Muscle layer of colon (tissue), 2 donors: ENCODE data around the gene ZFYVE9.
A peak's percentile ranks its signal among the peaks of the same experiment; 100 is the strongest.

Experiments used
- H3K27ac ChIP-seq: one replicate; pipeline ENCODE4 v1.7.0; 2013; ENCODE audit warnings: low read depth, mild to moderate bottlenecking, low read length, moderate library complexity
- H3K27me3 ChIP-seq, 2 donors: one replicate each; pipeline ENCODE4 v1.7.0; 2013; ENCODE audit warnings: low read length in 2 of 2, mild to moderate bottlenecking in 2 of 2; ENCODE audit not compliant: insufficient read depth in 2 of 2, control insufficient read depth in 1 of 2
- H3K36me3 ChIP-seq: one replicate; pipeline ENCODE4 v1.7.0; 2013; ENCODE audit warnings: mild to moderate bottlenecking, low read length; ENCODE audit not compliant: insufficient read depth
- H3K4me1 ChIP-seq: one replicate; pipeline ENCODE4 v1.7.0; 2013; ENCODE audit warnings: mild to moderate bottlenecking, low read length; ENCODE audit not compliant: insufficient read depth
- H3K4me3 ChIP-seq, 2 donors: one replicate each; pipeline ENCODE4 v1.7.0; 2013; ENCODE audit warnings: low read length in 2 of 2, low read depth in 1 of 2, mild to moderate bottlenecking in 1 of 2, moderate library complexity in 1 of 2
- H3K9ac ChIP-seq: one replicate; pipeline ENCODE4 v1.7.0; 2013; ENCODE audit warnings: low read length
- H3K9me3 ChIP-seq: one replicate; pipeline ENCODE4 v1.7.0; 2013; ENCODE audit warnings: mild to moderate bottlenecking, low read length
- donor health status: abdominal sarcoma.
- donor health status: Adenocarcinoma of cecum.

ZFYVE9 gene

DNA sequence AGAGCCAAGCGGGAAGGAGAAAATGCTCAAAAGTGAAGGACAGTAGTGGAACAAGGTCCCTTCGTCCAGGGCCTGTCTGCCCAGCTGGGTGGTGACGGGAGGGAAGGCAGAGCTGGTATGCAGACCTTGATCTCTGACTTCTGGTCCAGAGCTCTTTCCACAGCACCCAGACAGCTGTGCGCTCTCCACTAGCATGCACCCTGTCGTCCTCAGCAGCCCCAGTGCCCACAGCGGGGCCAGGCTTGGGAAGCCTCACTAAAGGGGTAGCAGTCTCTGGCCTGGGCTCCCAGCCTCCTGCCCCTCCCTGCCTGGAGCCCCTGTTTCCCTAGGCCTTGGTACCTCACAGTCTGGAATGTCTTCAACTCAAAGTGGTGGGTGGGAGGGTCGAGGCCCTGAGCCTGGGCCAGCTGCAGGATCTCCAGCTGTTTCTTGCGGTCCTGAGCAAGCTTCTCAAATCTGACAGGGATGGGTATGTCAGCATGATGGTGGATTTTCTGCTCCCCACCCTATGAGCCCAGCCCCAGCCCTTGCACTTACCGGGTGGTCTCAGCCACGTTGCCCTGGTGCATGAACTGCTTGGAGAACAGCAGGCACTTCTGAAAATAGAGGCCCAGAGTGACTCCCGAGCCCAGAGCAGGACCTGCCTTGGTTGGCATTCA, 214.1 kb downstream of the ZFYVE9 start:
- H3K36me3 ChIP-seq = peaks cover 85% of the 10 kb centered on the region
- H3K27me3 ChIP-seq = no peaks in the 10 kb centered on the region

DNA sequence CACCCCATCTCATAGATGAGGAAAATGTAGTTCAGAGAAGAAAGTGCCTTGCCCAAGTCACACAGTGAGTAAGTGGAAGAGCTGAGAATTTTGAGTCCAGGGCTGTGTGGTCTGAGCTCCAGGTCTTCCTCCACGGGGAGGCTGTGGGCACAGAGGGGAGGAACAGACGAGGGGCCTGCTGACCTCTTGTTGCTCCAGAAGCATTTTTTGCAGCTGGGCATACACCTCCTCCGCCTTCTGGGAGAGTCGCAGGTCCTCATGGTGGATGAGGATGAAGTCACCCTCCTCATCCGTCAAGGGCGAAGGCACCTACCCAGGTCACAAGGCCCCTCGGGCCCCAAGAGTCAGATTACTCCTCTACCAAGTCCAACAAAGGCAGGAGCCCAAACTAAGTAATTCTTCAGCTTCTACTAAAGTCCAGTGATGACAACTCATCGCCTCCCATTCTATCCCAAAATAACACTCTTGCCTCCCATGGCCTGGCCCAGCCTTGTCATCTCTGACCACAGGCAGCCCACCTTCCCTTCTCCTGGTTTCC, 215.0 kb downstream of the ZFYVE9 start:
- Histone ChIP-seq H3K36me3 (peaks cover 93% of the 10 kb centered on the region), H3K27ac (no peak overlapping the region), H3K9ac (no peak overlapping the region), H3K9me3 (no peaks in the 10 kb centered on the region), H3K4me1 (no peaks in the 10 kb centered on the region), H3K27me3 (no peaks in the 10 kb centered on the region), H3K4me3 (no peak overlapping the region)

More for the DNA sequence above, 214.1 kb downstream of the ZFYVE9 start:
- Histone ChIP-seq H3K27ac (no peak overlapping the region), H3K9me3 (no peaks in the 10 kb centered on the region), H3K9ac (no peak overlapping the region), H3K4me3 (no peak overlapping the region), H3K4me1 (no peaks in the 10 kb centered on the region)

DNA sequence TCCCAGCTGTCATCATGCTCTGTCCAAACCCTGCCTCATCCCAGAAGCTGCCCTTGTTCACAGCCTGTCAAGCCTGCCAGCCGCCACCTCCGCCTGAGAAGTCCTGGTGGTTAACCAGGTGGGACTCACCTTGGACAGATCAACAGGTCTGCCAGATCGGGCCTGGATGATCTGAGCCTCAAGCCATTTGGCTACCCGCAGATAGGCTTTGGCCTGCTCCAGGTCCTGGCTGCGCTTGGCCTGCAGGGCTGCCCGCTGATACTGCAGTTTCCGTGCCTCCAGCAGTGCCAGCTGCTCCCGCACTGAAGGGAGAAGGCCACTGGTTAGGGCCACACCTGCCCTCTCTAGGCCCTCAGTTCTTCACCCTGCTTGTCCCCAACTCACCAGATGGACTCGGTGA, 215.5 kb downstream of the ZFYVE9 start:
- H3K9me3 ChIP-seq = no peaks in the 10 kb centered on the region
- H3K27me3 ChIP-seq = no peaks in the 10 kb centered on the region
- no peaks in the 10 kb centered on the region for H3K4me1 ChIP-seq
- peaks cover 98% of the 10 kb centered on the region for H3K36me3 ChIP-seq
- no peak overlapping the region for H3K4me3 ChIP-seq
- no peak overlapping the region for H3K27ac ChIP-seq
- H3K9ac ChIP-seq = no peak overlapping the region

DNA sequence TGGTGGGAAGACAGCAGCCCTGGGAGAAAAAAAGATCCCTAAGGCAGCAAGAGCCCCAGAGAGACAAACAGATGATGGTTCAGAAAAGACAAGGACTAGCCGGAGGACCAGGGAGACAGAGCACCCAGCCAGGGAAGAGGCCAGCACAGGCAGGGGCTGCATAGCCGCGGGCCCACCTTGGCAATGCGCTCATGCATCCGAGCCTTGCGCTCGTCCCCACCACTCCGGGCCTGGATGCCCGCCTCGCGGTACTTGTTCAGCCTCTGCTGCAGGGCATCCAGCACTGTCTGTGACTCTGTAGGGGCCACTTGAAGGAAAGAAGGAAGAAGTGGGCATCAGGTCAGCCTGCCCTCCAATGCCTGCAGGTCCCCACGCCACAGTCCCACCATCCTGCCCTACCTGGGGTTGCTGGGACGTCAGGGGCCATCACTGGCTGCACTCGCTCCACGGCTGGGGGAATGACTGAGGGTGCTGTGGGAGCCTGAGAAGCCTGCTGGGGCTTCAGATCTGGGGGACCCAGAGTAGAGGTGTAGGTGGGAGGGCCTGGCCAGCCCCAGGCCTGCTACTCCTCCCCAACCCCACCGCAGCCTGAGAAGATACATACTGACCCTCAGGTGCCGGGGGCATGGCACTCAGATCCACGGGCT, 217.1 kb downstream of the ZFYVE9 start:
- Histone ChIP-seq H3K27ac (no peak overlapping the region), H3K4me1 (no peaks in the 10 kb centered on the region), H3K9ac (no peak overlapping the region), H3K36me3 (peaks cover 89% of the 10 kb centered on the region), H3K4me3 (no peak overlapping the region), H3K27me3 (no peaks in the 10 kb centered on the region), H3K9me3 (no peaks in the 10 kb centered on the region)

DNA sequence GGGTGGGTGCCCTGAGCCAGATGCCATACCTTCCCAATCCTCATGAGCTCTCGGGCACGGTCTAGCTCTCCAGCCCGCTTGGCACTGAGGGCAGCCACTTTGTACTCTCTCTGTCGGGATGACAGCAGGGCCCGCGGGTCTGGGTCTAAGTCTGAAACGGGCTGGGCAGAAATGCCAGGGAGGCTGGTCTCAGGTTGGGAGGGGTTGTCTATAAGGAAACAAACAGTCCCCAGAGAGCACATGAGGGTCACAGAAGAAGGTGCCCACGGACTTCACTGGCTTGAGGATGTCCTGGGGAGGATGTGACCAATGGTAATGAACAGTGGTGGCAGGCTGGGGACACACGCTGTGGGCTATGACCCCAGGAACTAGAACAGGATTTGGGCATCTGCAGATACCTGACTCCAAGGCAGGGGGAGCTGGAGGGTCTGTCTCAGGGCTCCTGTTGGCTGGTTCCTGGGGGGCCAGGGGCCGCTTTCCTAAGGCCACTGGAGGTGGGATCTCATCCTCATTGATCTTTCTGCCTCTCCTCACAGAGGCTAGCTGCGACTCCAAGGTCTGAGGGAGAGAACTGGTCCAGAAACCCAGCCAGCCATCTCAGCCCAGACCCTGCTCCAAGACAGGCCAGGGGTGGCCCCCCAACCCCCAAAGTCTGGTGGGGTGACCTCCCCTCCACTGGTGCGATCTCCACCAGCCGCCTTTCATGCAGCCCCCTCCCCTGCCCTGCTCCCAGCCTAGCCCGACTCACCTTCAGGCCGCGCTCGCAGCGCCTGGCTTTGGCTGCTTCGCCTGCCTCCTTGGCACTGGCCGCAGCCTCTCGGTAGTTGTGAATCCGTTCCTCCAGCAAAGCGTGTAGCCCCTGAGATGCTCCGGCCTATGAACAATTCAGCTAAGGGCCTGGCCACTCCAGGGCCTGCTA, 218.0 kb downstream of the ZFYVE9 start:
- H3K4me3 ChIP-seq = no peak overlapping the region
- no peaks in the 10 kb centered on the region for H3K9me3 ChIP-seq
- no peak overlapping the region for H3K27ac ChIP-seq
- peaks cover 8% of the 10 kb centered on the region for H3K4me1 ChIP-seq
- no peaks in the 10 kb centered on the region for H3K27me3 ChIP-seq
- peaks cover 80% of the 10 kb centered on the region for H3K36me3 ChIP-seq
- no peak overlapping the region for H3K9ac ChIP-seq

DNA sequence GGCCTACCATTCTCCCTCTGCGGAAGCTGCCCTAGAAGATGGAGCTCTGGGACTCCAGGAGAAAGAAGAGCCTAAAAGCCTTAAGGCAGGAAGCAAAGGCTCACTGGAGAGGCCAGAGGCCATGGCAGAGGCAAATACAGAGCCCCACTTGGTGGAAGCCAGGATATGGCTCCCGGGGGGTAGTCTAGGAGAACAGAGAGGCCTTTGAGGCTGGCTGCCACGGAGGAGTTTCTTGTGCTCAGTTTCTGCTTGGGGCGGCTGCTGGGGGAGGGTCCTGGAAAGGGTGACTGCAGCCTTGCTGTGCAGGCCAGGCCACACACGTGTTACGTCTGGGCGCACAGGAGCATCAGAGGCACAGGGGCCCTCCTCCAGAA, 218.7 kb downstream of the ZFYVE9 start:
- Histone ChIP-seq H3K9me3 (no peaks in the 10 kb centered on the region), H3K9ac (no peak overlapping the region), H3K27me3 (no peaks in the 10 kb centered on the region), H3K27ac (no peak overlapping the region), H3K36me3 (peaks cover 73% of the 10 kb centered on the region), H3K4me3 (no peak overlapping the region), H3K4me1 (peaks cover 13% of the 10 kb centered on the region)

DNA sequence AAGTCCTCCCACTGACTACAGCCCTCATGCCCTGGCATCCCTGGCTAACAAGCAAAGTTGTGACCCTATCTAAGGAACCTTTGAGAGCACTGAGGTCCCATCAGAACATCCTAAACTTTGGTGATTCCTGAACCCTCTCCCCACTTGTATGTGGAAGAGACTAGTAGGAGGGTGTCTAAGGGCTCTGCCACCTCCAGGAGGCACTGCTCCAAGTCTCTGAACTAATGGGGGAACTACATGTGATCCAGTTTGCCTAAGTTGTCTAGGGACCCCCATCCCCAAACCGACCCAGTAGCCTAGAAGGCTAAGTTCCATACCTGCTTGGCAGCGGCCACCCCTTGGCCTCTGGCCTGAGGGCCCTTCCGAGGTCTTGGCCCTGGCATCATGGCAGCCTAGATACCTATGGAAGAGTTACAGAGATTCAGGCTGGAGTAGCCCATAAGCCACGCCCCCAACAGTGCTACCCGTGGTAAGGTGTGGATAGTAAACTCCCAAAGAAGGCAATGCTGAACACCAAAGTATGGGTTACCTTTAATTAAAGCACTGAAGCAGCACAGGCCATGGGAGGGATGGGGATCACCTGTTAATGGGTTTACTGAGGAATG, 222.4 kb downstream of the ZFYVE9 start:
- Histone ChIP-seq H3K27me3 (no peaks in the 10 kb centered on the region), H3K9ac (no peak overlapping the region), H3K4me3 (no peak overlapping the region), H3K4me1 (peaks cover 13% of the 10 kb centered on the region), H3K9me3 (no peaks in the 10 kb centered on the region), H3K27ac (peak overlapping the region; percentile 12), H3K36me3 (peaks cover 36% of the 10 kb centered on the region)

DNA sequence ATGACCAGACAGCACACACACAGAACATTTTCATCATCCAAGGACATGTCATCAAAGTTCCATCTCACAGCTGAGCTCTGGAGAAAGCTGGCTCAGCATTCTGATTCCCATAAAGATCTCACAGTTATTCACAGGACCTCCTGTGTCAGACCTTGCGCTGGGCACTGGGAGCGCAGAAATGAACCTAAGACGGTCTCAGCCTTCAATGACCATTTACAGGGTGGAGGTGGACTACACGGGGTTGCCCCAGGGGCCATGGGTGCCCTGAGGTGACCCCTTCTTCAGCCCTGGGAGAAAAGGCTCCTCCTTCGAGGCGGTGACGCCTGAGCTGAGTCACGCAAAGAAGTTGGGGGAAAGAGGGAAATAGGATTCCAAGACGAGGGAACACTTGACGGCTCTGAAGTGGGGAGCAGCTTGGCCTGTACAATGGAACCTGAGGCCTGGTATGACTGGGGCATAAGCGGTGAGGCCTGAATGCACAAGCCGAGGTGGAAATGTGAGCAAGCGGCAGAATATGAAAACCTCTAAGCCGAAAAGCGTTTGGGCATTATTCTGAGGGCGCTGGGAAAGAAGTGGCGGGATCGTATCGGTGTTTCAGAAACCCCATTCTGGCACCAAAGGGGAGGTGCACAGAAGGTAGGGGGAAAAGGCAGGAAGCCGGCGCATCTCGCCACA, 223.3 kb downstream of the ZFYVE9 start:
- H3K9me3 ChIP-seq = no peaks in the 10 kb centered on the region
- no peaks in the 10 kb centered on the region for H3K27me3 ChIP-seq
- peaks cover 27% of the 10 kb centered on the region for H3K36me3 ChIP-seq
- H3K4me1 ChIP-seq = peaks cover 13% of the 10 kb centered on the region
- peak overlapping the region; percentile 39 for H3K9ac ChIP-seq
- peak overlapping the region; percentile 79 to 96 for H3K4me3 ChIP-seq
- H3K27ac ChIP-seq = peak overlapping the region; percentile 83

DNA sequence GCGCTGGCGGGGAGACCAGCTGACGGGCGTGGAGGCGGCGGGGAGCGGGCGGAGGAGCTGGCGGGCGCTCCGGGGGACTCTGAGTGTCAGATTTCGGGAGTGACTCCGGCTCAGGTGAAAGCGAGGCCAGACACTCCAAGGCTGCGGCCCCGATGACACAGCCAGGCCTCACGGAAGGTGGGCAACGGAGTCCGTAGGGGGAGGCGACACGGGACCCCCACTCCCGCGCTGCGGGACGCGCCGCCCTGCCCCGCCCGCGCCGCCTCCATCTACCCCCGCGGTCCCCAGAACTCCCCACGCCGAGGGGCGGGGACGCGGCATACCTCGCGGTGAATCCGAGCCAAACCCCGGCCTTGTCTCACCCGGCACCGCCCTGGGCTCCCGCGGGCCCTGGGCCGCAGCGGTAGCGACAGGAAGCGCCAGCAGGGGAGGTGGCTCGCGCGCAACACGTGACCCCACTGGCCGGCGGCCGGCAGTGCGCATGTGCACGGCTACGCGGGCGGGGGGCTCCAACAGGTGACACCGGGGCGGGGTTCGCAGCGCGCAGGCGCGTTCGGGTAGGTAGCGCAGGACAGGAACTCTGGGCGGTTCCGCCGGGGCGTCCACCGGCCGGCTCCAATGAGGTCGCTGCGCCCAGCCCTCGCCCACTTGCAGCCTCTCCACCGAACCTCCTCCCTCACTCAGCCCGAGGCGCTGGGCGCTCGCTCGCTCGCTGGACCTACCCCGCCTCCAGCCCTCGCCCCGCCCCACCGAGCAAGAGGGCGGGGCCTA, 224.0 kb downstream of the ZFYVE9 start, which contains the start of gene CC2D1B:
Gene CC2D1B, minus strand, starts transcription at position 460 of the 771 bp plus-strand sequence. CDS start 1,585 bp downstream, outside the sequence.
- peak within 1 kb of the TSS; percentile 79 to 96 for H3K4me3 ChIP-seq
- no peaks in the 10 kb centered on the region for H3K27me3 ChIP-seq
- peaks cover 13% of the 10 kb centered on the region for H3K4me1 ChIP-seq

DNA sequence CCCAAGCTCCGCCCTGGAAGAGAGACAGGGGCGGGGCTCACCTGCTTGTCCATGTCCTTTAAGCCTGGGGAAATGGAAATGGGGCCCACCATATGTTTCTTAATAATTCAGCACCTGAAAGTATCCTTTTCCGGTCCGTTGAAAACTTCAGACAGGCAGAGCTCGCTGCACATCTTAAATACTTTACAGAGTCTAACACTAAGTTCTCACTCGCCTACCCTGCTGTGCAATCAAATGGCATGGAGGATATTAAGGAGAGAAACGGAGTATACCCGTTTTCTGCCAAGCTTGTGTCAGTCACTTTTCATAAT, 224.6 kb downstream of the ZFYVE9 start:
- Histone ChIP-seq H3K9me3 (no peaks in the 10 kb centered on the region), H3K27me3 (no peaks in the 10 kb centered on the region), H3K27ac (peak overlapping the region; percentile 83), H3K9ac (no peak overlapping the region), H3K4me3 (peak overlapping the region; percentile 79 to 96), H3K4me1 (peaks cover 13% of the 10 kb centered on the region), H3K36me3 (peaks cover 14% of the 10 kb centered on the region)

More for the DNA sequence above, 224.0 kb downstream of the ZFYVE9 start, which contains the start of gene CC2D1B:
- Histone ChIP-seq H3K36me3 (peaks cover 20% of the 10 kb centered on the region), H3K9ac (peak within 1 kb of the TSS; percentile 39), H3K9me3 (no peaks in the 10 kb centered on the region), H3K27ac (peak within 1 kb of the TSS; percentile 83)
